DOHH2 (cell line): Measurements from ENCODE around the gene JAML.

Experiments
- EZH2phosphoT487 ChIP-seq: fragments of 200-600 bp; sonication (generic); IDR thresholded peaks from 2 replicates; pipeline ENCODE4 v1.6.1; 2017; ENCODE audit warnings: borderline replicate concordance, mild to moderate bottlenecking, antibody characterized with exemption, low read length, moderate library complexity, mixed read lengths
- TF ChIP-seq, protein P1 (sequence below): fragments of 200-600 bp; sonication (generic); IDR thresholded peaks from one replicate; pipeline ENCODE4 v1.5.1; 2014; ENCODE audit warnings: antibody characterized with exemption, mild to moderate bottlenecking, low read depth, low read length; ENCODE audit not compliant: poor library complexity, severe bottlenecking

DNA sequence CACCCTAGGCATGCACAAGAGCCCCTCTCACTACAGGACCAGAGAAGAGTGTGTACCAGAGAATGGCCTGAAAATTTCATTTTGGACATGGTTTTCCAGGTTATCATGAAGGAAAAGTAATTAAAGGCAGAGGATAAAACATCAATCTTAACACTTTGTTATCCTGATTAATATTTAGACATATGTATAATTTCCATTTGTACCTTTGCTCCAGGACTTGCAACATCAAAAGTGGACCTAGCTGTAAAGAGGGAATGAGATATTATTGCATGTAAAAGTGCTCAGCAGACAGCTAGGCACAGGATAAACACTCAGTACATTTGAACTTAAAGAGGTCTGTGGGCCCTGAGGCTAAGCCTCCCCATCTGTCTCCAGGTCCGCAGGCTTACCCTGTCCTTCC lies 70.2 kb downstream of the JAML start:
- TF ChIP-seq, protein P1, sequence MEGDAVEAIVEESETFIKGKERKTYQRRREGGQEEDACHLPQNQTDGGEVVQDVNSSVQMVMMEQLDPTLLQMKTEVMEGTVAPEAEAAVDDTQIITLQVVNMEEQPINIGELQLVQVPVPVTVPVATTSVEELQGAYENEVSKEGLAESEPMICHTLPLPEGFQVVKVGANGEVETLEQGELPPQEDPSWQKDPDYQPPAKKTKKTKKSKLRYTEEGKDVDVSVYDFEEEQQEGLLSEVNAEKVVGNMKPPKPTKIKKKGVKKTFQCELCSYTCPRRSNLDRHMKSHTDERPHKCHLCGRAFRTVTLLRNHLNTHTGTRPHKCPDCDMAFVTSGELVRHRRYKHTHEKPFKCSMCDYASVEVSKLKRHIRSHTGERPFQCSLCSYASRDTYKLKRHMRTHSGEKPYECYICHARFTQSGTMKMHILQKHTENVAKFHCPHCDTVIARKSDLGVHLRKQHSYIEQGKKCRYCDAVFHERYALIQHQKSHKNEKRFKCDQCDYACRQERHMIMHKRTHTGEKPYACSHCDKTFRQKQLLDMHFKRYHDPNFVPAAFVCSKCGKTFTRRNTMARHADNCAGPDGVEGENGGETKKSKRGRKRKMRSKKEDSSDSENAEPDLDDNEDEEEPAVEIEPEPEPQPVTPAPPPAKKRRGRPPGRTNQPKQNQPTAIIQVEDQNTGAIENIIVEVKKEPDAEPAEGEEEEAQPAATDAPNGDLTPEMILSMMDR = no peak
- no peak for TF ChIP-seq EZH2phosphoT487
